Mucosa of rectum (tissue), 2 donors: ENCODE data around the gene PFN3.

Experiments used
- H3K27ac ChIP-seq, 2 donors: one replicate each; pipeline ENCODE4 v1.7.0; 2013; ENCODE audit warnings: inconsistent platforms in 2 of 2, low read depth in 2 of 2, low read length in 2 of 2
- H3K27me3 ChIP-seq, 2 donors: one replicate each; pipeline ENCODE4 v1.7.0; 2013; ENCODE audit warnings: low read length in 2 of 2; ENCODE audit not compliant: control insufficient read depth in 2 of 2, insufficient read depth in 2 of 2
- H3K36me3 ChIP-seq, 2 donors: one replicate each; pipeline ENCODE4 v1.7.0; 2013; ENCODE audit warnings: low read length in 2 of 2; ENCODE audit not compliant: control insufficient read depth in 2 of 2, insufficient read depth in 2 of 2
- H3K4me1 ChIP-seq, 2 donors: one replicate each; pipeline ENCODE4 v1.7.0; 2013; ENCODE audit warnings: low read length in 2 of 2, mild to moderate bottlenecking in 1 of 2; ENCODE audit not compliant: control insufficient read depth in 2 of 2, insufficient read depth in 2 of 2
- H3K4me3 ChIP-seq, 2 donors: one replicate each; pipeline ENCODE4 v1.7.0; 2013; ENCODE audit warnings: low read length in 2 of 2
- H3K9ac ChIP-seq, 2 donors: one replicate each; pipeline ENCODE4 v1.7.0; 2013; ENCODE audit warnings: low read length in 2 of 2, low read depth in 1 of 2, mild to moderate bottlenecking in 1 of 2
- H3K9me3 ChIP-seq, 2 donors: one replicate each; pipeline ENCODE4 v1.7.0; 2013; ENCODE audit warnings: low read length in 2 of 2; ENCODE audit not compliant: control insufficient read depth in 2 of 2
- donor health status: healthy.
- donor health status: Normal muscosa, but diverticular disease.

The PFN3 gene

DNA sequence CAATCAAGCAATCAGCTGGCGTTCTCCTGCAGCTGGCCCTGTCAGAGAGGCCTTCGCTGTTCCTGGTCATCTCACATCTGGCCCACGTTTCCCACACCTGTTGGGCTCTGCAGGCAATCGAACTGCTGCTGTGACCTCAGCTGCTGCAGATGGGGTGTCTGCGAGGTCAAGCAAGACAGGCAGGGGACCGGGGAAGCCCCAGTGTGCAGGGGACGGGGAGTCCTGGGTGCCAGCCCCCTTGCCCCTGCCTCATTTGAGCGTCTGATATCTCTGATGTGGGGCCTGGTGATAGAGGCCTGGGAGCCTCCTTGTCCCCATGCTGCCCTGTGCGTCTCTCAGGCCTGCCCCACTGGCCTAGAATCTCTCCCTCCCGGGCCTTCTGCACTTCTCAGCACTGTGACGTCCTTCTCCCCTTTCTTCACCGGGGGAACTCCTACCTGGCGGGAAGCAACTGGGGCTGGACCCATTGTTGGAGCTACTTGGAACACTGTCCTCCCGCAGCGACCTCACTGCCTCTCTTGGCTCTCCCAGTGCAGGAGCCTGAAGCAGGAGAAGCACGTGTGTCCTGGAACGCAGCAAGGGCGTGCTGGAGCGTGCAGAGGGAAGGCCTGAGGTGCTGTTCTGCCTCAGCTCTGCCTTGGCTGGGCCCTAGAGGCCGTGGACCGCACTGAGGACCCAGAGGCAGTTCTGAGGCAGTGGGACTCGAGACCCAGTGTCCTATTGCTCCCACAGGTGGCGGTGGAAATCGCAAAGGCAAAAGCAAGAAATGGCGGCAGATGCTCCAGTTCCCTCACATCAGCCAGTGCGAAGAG, 29.9 kb upstream of the PFN3 start:
- no peak overlapping the region for H3K9ac ChIP-seq

GRCh38 chr5:177429248-177430040, 29.0 kb upstream of the PFN3 start:
- H3K27me3 ChIP-seq, result no peaks in the 10 kb centered on the region
- peaks cover 38 to 56% of the 10 kb centered on the region in 2 donors for H3K4me1 ChIP-seq
- peak overlapping the region in 1 of 2 donors; percentile 60 for H3K9ac ChIP-seq
- peaks cover 21 to 35% of the 10 kb centered on the region in 2 donors for H3K36me3 ChIP-seq
- no peaks in the 10 kb centered on the region for H3K9me3 ChIP-seq
- H3K4me3 ChIP-seq, result peak overlapping the region in 1 of 2 donors; percentile 38
- H3K27ac ChIP-seq, result peak overlapping the region; percentile 52 to 94

More for the DNA sequence above, 29.9 kb upstream of the PFN3 start:
- Histone ChIP-seq H3K9me3 (no peaks in the 10 kb centered on the region), H3K36me3 (peaks cover 30 to 44% of the 10 kb centered on the region in 2 donors), H3K4me1 (peaks cover 34 to 52% of the 10 kb centered on the region in 2 donors), H3K27ac (peak overlapping the region; percentile 5 to 94), H3K27me3 (no peaks in the 10 kb centered on the region), H3K4me3 (no peak overlapping the region)

- Histone ChIP-seq H3K9ac (peak overlapping the region in 1 of 2 donors; percentile 29), H3K9me3 (no peaks in the 10 kb centered on the region), H3K4me1 (peaks cover 38 to 53% of the 10 kb centered on the region in 2 donors), H3K4me3 (peak overlapping the region; percentile 92 to 96), H3K36me3 (peaks cover 14 to 28% of the 10 kb centered on the region in 2 donors), H3K27ac (peak overlapping the region; percentile 52 to 94), H3K27me3 (no peaks in the 10 kb centered on the region)
These were observed 28.2 kb upstream of the PFN3 start for GRCh38 chr5:177428574-177429217.

DNA sequence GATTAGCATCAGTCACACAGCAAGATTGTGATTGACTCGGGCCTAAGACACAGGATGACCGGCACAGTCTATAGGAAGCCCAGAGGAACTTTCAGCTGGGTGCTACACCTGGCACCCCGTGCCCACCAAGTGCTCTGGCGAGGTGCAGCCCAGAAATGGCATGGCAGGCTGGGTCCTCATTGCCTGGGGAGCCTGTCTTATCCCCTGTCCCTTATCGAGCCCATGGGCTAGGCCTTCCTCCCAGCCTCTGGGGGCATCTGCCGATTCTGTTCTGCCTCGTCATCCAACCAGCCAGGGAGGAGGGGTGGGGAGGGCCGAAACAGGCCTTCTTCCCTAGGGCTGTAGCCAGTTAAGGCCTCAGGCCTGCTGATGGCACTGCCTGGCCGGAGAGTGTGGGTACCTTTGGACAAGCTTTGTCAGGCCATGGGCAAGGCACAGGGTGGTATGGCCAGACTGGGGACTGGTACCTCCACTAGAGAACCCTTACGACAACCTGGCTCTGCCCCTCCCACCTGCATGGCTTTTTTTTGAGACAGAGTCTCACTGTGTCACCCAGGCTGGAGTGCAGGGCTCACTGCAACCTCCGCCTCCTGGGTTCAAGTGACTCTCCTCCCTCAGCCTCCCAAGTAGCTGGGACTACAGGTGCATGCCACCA, 27.6 kb upstream of the PFN3 start:
- peak overlapping the region; percentile 90 to 94 for H3K27ac ChIP-seq
- peak overlapping the region; percentile 92 to 96 for H3K4me3 ChIP-seq
- peak overlapping the region; percentile 96 to 97 for H3K9ac ChIP-seq
- no peaks in the 10 kb centered on the region for H3K27me3 ChIP-seq
- H3K36me3 ChIP-seq, result peaks cover 8 to 24% of the 10 kb centered on the region in 2 donors
- no peaks in the 10 kb centered on the region for H3K9me3 ChIP-seq
- H3K4me1 ChIP-seq, result peaks cover 38 to 51% of the 10 kb centered on the region in 2 donors

- H3K4me1 ChIP-seq, result peaks cover 38 to 44% of the 10 kb centered on the region in 2 donors
- peak overlapping the region; percentile 96 to 97 for H3K9ac ChIP-seq
- H3K9me3 ChIP-seq, result no peaks in the 10 kb centered on the region
- H3K27ac ChIP-seq, result peak overlapping the region; percentile 90 to 94
- peak overlapping the region; percentile 92 to 96 for H3K4me3 ChIP-seq
- H3K36me3 ChIP-seq, result peaks cover 2 to 16% of the 10 kb centered on the region in 2 donors
- H3K27me3 ChIP-seq, result no peaks in the 10 kb centered on the region
These were observed 26.9 kb upstream of the PFN3 start for GRCh38 chr5:177427211-177427822.

GRCh38 chr5:177426566-177427210, 26.2 kb upstream of the PFN3 start, which contains the start of gene GRK6:
Gene GRK6 (plus strand): TSS chr5:177426676. CDS start chr5:177426846, 170 bp downstream.
- Histone ChIP-seq H3K4me3 (peak within 1 kb of the TSS; percentile 92 to 96), H3K4me1 (peaks cover 38% of the 10 kb centered on the region in 2 donors), H3K27me3 (no peaks in the 10 kb centered on the region), H3K36me3 (peaks cover 0 to 10% of the 10 kb centered on the region in 2 donors), H3K9ac (peak within 1 kb of the TSS; percentile 96 to 97), H3K9me3 (no peaks in the 10 kb centered on the region), H3K27ac (peak within 1 kb of the TSS; percentile 99)

DNA sequence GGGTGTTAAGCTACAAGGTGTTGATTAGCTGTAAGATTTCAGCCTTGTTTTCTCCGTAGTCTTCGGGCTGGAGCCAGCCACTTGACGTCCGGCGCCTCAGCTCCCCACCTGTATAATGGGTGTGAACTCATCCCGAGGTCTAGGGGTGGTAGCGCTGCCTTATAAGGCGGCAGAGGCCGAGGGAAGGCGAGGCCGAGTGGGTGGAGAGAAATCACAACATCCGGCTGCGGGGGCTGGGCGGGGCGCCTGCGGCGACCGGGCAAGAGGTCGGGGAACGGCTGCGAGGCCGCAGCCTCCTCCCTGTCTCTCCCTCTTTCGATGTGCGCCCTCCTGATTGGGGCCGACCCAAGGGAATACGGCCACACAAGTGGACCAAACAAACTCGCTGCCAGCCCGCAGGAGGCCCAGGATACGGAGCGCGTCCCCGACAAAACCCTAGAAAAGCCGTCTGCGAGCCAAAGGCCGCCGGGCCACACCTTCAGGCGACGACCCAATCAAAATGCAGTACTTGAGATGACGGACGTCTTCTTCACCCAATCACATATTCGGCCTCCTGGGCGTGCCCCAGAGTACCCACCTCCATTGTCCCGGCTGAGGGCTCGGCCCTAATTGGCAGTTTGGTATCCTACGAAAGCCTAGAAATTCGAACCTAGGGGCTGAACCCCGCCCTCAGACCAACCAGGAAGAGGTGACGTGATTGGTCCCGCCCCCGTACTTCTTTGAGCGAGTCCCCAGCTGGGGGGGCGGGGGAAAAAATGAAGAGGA, 25.5 kb upstream of the PFN3 start:
- peaks cover 0 to 8% of the 10 kb centered on the region in 2 donors for H3K36me3 ChIP-seq
- H3K27me3 ChIP-seq, result no peaks in the 10 kb centered on the region
- H3K4me3 ChIP-seq, result peak overlapping the region; percentile 74 to 80
- no peaks in the 10 kb centered on the region for H3K9me3 ChIP-seq
- H3K9ac ChIP-seq, result peak overlapping the region; percentile 90 to 92
- peaks cover 32 to 34% of the 10 kb centered on the region in 2 donors for H3K4me1 ChIP-seq
- peak overlapping the region; percentile 99 for H3K27ac ChIP-seq

GRCh38 chr5:177425196-177425800, 24.8 kb upstream of the PFN3 start:
- H3K36me3 ChIP-seq, result peaks cover 0 to 4% of the 10 kb centered on the region in 2 donors
- peak overlapping the region; percentile 90 to 92 for H3K9ac ChIP-seq
- H3K9me3 ChIP-seq, result no peaks in the 10 kb centered on the region
- H3K4me3 ChIP-seq, result peak overlapping the region; percentile 74 to 80
- H3K27me3 ChIP-seq, result no peaks in the 10 kb centered on the region
- H3K27ac ChIP-seq, result peak overlapping the region; percentile 99
- peaks cover 26 to 31% of the 10 kb centered on the region in 2 donors for H3K4me1 ChIP-seq
